ENCODE measurements around the gene TRIM47.

The TRIM47 gene

GRCh38 chr17:75878174-75878998 is at the start of gene TRIM47:
TSS of gene TRIM47 (minus strand) at chr17:75878581. CDS start at chr17:75878548, 33 bp downstream.
- Mint-ChIP-seq H3K27me3 (peaks cover 52% of the 10 kb centered on the region), H3K36me3 (peaks cover 16% of the 10 kb centered on the region), H3K9me3 (no peaks in the 10 kb centered on the region), H3K4me1 (peaks cover 56% of the 10 kb centered on the region), H3K4me3 (peak within 1 kb of the TSS; percentile 97), H3K27ac (peak within 1 kb of the TSS; percentile 93)
- DNase-seq: peak; percentile 50
- CTCF ChIA-PET: interaction anchor here (0.7 to 9.2 kb wide), 7 partner anchors 10 to 243 kb away, joined by 3 to 103 read pairs (median 5); partner anchors contain the start of genes TRIM65 and WBP2

- no peak overlapping the region for H3K4me3 Mint-ChIP-seq
- no peaks in the 10 kb centered on the region for H3K4me1 Mint-ChIP-seq
- CTCF ChIA-PET: interaction anchor here (0.9 to 1.5 kb wide), 7 partner anchors 10 to 74 kb away, joined by 3 to 4 read pairs (median 4); partner anchors contain the start of gene FBF1
- H3K36me3 Mint-ChIP-seq: no peaks in the 10 kb centered on the region
- no peak for DNase-seq
- H3K27ac Mint-ChIP-seq: no peak overlapping the region
- H3K27me3 Mint-ChIP-seq: no peaks in the 10 kb centered on the region
- no peaks in the 10 kb centered on the region for H3K9me3 Mint-ChIP-seq
Measured at GRCh38 chr17:75927286-75927922, 49.0 kb upstream of the TRIM47 start.

GRCh38 chr17:75926456-75926855 is 48.1 kb upstream of the TRIM47 start:
- Mint-ChIP-seq H3K27ac (no peak overlapping the region), H3K36me3 (no peaks in the 10 kb centered on the region)

GRCh38 chr17:75925912-75926311 is 47.5 kb upstream of the TRIM47 start:
- Mint-ChIP-seq H3K27ac (no peak overlapping the region), H3K9me3 (no peaks in the 10 kb centered on the region), H3K4me1 (no peaks in the 10 kb centered on the region), H3K27me3 (no peaks in the 10 kb centered on the region), H3K4me3 (no peak overlapping the region), H3K36me3 (no peaks in the 10 kb centered on the region)
- no peak for DNase-seq
- CTCF ChIA-PET: interaction anchor here (0.8 kb wide), 1 partner anchor 20 kb away, joined by 4 read pairs; no protein-coding TSS in a partner anchor

More at GRCh38 chr17:75926456-75926855, 48.1 kb upstream of the TRIM47 start:
- no peak overlapping the region for H3K4me3 Mint-ChIP-seq
- no peak for DNase-seq
- no peaks in the 10 kb centered on the region for H3K4me1 Mint-ChIP-seq
- H3K27me3 Mint-ChIP-seq: no peaks in the 10 kb centered on the region
- CTCF ChIA-PET: interaction anchor here (1.4 to 1.5 kb wide), 2 partner anchors 21 to 38 kb away, joined by 3 to 4 read pairs; no protein-coding TSS in a partner anchor
- no peaks in the 10 kb centered on the region for H3K9me3 Mint-ChIP-seq

DNA sequence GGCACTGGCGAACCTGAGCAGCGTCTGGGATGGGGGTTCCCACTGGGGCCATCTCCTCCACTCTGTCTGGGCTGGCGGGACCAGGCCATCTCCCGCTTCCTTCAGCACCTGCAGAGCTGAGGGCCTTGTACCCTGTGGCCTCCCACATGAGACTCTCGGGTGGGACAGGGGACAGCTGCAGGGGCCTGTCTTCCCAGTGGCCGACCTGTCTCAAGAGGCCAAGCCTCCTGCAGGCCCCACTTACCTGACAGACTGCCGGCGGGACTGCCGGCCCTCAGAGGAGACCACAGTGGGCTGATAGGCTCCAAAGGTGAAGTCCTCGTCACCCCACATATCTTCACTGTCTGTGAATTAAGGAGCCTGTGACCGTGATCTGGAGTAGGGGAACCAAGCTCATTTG is 46.7 kb upstream of the TRIM47 start:
- Mint-ChIP-seq H3K4me1 (no peaks in the 10 kb centered on the region), H3K4me3 (no peak overlapping the region), H3K36me3 (no peaks in the 10 kb centered on the region), H3K27me3 (no peaks in the 10 kb centered on the region), H3K9me3 (no peaks in the 10 kb centered on the region), H3K27ac (no peak overlapping the region)
- DNase-seq: no peak
- CTCF ChIA-PET: no interaction called here

DNA sequence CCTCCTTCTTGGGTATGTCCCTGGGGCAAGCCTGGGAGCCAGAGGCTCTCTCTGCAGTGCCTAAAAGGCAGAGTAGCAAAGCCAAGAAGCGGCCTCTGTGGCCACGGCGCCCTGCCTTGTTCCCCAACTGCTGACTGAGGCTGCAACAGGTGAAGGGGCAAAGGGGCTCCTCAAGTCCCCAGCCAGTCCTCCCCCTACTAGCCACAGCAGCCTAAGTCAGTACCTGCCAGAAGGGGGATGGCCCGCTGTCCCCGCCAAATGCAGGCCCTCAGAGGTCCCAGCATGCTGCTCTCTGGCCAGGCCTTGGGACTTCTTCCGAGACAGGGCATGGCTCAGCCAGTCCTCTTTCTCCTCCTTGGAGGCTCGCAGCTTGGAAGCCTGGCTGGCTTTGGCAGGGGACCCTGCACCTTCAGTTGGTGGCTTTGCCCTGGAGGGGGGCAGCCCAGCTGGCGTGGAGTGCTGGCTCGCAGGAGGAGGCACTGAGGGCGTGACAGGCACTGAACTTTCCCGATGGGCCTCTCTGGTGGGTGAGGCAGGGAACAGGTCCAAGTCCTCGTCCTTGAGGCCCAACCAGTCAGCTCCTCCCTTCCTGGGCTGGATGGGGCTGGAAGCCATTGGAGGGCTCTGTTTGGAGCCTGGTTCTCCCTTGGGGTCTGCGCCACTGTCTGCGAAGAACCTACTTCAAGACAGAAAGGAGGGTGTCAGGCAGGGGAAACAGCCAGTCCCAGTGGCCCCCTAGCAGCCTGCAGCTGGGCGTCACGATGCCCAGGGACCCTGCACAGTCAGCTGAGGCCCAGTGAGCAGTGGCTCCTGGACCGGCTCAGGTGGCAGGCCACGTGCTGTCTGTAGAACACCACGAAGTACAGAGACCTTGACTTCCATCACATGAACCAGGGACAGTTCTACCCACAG is 44.8 kb upstream of the TRIM47 start:
- CTCF ChIA-PET: no interaction called here

DNA sequence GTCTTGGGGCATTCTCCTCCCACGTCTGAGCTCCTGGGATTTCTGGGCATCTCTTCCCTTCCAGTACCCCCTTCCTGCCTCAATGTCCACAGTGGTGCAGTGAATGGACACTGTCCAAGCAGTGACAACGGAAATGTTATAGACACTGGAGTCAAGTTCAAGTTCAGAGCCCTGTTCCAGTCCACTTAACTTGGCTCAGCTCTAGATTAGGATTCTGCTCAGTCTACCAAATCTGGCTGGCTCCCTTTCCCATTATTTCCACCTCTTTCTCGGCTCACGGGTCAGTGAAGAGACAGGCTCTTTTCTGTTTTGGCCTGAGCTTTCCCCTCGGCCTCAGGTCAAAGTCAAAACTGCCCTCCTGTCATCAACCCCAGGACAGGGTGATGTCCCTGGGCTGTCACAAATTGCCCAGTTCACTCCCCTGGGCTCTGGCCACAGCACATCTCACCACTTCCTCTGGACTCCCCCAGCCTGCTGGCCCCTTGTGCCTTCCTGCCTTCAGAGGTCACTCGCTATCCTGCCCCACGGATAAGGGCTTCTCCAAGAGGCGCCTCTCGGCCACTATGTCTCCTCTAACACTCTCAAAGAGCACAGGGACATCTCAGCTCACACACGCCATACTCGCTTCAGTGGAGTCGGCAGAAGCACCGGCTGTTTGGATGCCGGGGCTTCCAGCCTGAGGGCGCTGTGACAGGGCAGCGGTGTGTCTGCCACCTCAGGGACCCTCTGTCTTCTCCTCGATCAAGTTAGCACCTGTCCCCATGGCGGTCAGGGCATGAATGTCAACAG is 44.0 kb upstream of the TRIM47 start:
- H3K27me3 Mint-ChIP-seq: no peaks in the 10 kb centered on the region
- H3K4me3 Mint-ChIP-seq: no peak overlapping the region
- no peak overlapping the region for H3K27ac Mint-ChIP-seq
- peaks cover under 1% of the 10 kb centered on the region for H3K4me1 Mint-ChIP-seq
- no peak for DNase-seq
- CTCF ChIA-PET: no interaction called here
- H3K36me3 Mint-ChIP-seq: no peaks in the 10 kb centered on the region
- no peaks in the 10 kb centered on the region for H3K9me3 Mint-ChIP-seq

More for the DNA sequence above, 44.8 kb upstream of the TRIM47 start:
- no peaks in the 10 kb centered on the region for H3K27me3 Mint-ChIP-seq
- no peaks in the 10 kb centered on the region for H3K36me3 Mint-ChIP-seq
- H3K4me1 Mint-ChIP-seq: no peaks in the 10 kb centered on the region
- no peak for DNase-seq
- no peak overlapping the region for H3K27ac Mint-ChIP-seq
- no peaks in the 10 kb centered on the region for H3K9me3 Mint-ChIP-seq
- no peak overlapping the region for H3K4me3 Mint-ChIP-seq

- H3K27me3 Mint-ChIP-seq: no peaks in the 10 kb centered on the region
- H3K4me3 Mint-ChIP-seq: no peak overlapping the region
- no peaks in the 10 kb centered on the region for H3K9me3 Mint-ChIP-seq
- peaks cover 5% of the 10 kb centered on the region for H3K4me1 Mint-ChIP-seq
- H3K27ac Mint-ChIP-seq: no peak overlapping the region
- CTCF ChIA-PET: no interaction called here
- H3K36me3 Mint-ChIP-seq: no peaks in the 10 kb centered on the region
- no peak for DNase-seq
Measured at GRCh38 chr17:75921596-75921995, 43.2 kb upstream of the TRIM47 start.

GRCh38 chr17:75920045-75920560 is 41.7 kb upstream of the TRIM47 start:
- Mint-ChIP-seq H3K27me3 (no peaks in the 10 kb centered on the region), H3K9me3 (no peaks in the 10 kb centered on the region), H3K4me3 (no peak overlapping the region), H3K27ac (no peak overlapping the region), H3K36me3 (no peaks in the 10 kb centered on the region), H3K4me1 (peaks cover 7% of the 10 kb centered on the region)
- DNase-seq: no peak
- CTCF ChIA-PET: no interaction called here

GRCh38 chr17:75919611-75920010 is 41.2 kb upstream of the TRIM47 start:
- Mint-ChIP-seq H3K36me3 (no peaks in the 10 kb centered on the region), H3K27me3 (no peaks in the 10 kb centered on the region), H3K4me3 (no peak overlapping the region), H3K9me3 (no peaks in the 10 kb centered on the region), H3K27ac (no peak overlapping the region), H3K4me1 (peaks cover 7% of the 10 kb centered on the region)
- CTCF ChIA-PET: no interaction called here
- DNase-seq: no peak

GRCh38 chr17:75917917-75918445 is 39.6 kb upstream of the TRIM47 start:
- no peaks in the 10 kb centered on the region for H3K9me3 Mint-ChIP-seq
- H3K27me3 Mint-ChIP-seq: no peaks in the 10 kb centered on the region
- peaks cover 7% of the 10 kb centered on the region for H3K4me1 Mint-ChIP-seq
- no peak for DNase-seq
- CTCF ChIA-PET: interaction anchor here (1.2 kb wide), 1 partner anchor 10 kb away, joined by 4 read pairs; no protein-coding TSS in a partner anchor
- H3K36me3 Mint-ChIP-seq: no peaks in the 10 kb centered on the region
- no peak overlapping the region for H3K27ac Mint-ChIP-seq
- H3K4me3 Mint-ChIP-seq: no peak overlapping the region

DNA sequence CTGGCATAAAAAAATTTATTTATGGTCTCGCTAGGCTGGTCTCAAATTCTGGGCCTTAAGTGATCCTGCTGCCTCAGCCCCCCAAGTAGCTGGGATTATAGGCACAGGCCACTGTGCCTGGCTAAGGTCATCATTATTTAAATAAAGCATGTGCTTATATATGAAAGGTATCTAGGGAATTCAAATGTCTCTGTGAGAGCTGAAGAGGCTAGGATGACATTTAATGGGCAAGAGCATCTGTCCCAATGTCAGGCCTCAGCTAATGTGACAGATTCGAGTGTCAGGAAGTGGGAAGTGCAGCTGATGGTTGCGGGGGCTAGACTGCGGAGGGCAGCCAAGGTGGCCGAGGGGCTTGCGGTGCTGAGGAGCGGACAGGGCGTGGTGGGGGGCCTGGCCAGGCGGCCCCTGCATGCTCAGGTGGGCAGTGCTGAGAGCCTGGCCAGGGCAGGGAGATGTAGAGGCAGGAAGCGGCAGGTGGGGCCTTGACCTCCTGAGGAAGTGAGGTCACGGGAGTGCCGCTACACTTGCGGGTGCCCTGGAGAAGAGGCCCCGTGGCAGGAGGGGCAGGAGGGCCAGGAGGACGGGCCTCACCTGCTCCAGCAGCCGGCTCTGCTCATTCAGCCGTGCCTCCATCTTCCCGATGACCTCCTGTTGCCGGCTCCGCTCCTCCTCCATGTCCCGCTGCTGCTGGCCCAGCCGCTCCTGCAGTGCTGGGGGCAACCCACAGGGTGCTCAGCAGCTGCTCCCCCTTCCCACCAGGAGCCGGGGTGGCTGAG is 38.9 kb upstream of the TRIM47 start:
- Mint-ChIP-seq H3K27me3 (no peaks in the 10 kb centered on the region), H3K9me3 (no peaks in the 10 kb centered on the region), H3K27ac (no peak overlapping the region), H3K4me3 (no peak overlapping the region), H3K36me3 (no peaks in the 10 kb centered on the region), H3K4me1 (peaks cover 7% of the 10 kb centered on the region)
- no peak for DNase-seq
- CTCF ChIA-PET: interaction anchor here (1.0 to 1.4 kb wide), 4 partner anchors 10 to 97 kb away, joined by 3 to 4 read pairs (median 4); no protein-coding TSS in a partner anchor

All from activated naive CD4-positive, alpha-beta T cell treated with anti-CD3 and anti-CD28 coated beads, Interleukin-2, amount 10 ng/mL, durations not matched to agents 7 days and 5 days (primary cell).